K562 (cell line): ENCODE data around the gene MED16. TPM values are rescaled to one million over a fixed set of nuclear protein-coding genes. Genes with fewer than 3 reads are reported as not detected.
A peak's percentile ranks its signal among the peaks of the same experiment; 100 is the strongest.

Experiments
- E2F5 ChIP-seq: sonication (generic); formaldehyde crosslinking; IDR thresholded peaks from 2 replicates; pipeline ENCODE4 v1.8.0; 2022; ENCODE audit warnings: mild to moderate bottlenecking, missing genetic modification reagents
- FOXP1 ChIP-seq: sonication (generic); formaldehyde crosslinking; IDR thresholded peaks from 2 replicates; pipeline ENCODE4 v1.8.0; 2022; ENCODE audit warnings: mild to moderate bottlenecking, missing genetic modification reagents
- GATAD2A ChIP-seq: fragments of 450-650 bp; IDR thresholded peaks from 2 replicates; pipeline ENCODE4 v1.6.1; 2017
- HEY1 ChIP-seq: fragments of 250-450 bp; sonication (Bioruptor Pico); IDR thresholded peaks from 2 replicates; pipeline ENCODE4 v1.5.0; 2020; ENCODE audit warnings: mild to moderate bottlenecking, moderate library complexity, borderline replicate concordance
- HNRNPUL1 ChIP-seq: fragments of 200-400 bp; formaldehyde crosslinking; IDR thresholded peaks from 2 replicates; pipeline ENCODE4 v1.6.1; 2017; ENCODE audit warnings: low read length
- MAFG ChIP-seq: fragments of 450-650 bp; conservative IDR thresholded peaks from 2 replicates; pipeline ENCODE4 v1.6.1; 2016; ENCODE audit warnings: missing genetic modification characterization, missing compliant biosample characterization
- MBD2 ChIP-seq: sonication (generic); IDR thresholded peaks from 2 replicates; pipeline ENCODE4 v1.6.1; 2016; ENCODE audit warnings: low read depth, borderline replicate concordance
- MED1 ChIP-seq: sonication (generic); formaldehyde crosslinking; IDR thresholded peaks from 2 replicates; pipeline ENCODE4 v1.8.1; 2023; ENCODE audit warnings: missing genetic modification reagents, borderline replicate concordance
- NCOA1 ChIP-seq: fragments of 450-650 bp; IDR thresholded peaks from 2 replicates; pipeline ENCODE4 v1.6.1; 2016; ENCODE audit warnings: low read depth
- NCOR1 ChIP-seq: fragments of 450-650 bp; IDR thresholded peaks from 2 replicates; pipeline ENCODE4 v1.6.1; 2016; ENCODE audit warnings: mild to moderate bottlenecking, moderate library complexity
- NFYB ChIP-seq: IDR thresholded peaks from 2 replicates; pipeline ENCODE4 v1.6.1; 2011; ENCODE audit warnings: mild to moderate bottlenecking, moderate library complexity; ENCODE audit not compliant: insufficient read length; ENCODE audit errors: extremely low read depth
- PHTF2 ChIP-seq: fragments of 250-450 bp; sonication (Bioruptor Pico); IDR thresholded peaks from 2 replicates; pipeline ENCODE4 v1.5.0; 2021; ENCODE audit warnings: mild to moderate bottlenecking
- PURB ChIP-seq: sonication (generic); formaldehyde crosslinking; IDR thresholded peaks from 2 replicates; pipeline ENCODE4 v1.9.0; 2021; ENCODE audit warnings: low read depth, mild to moderate bottlenecking, missing genetic modification reagents
- SMAD3 ChIP-seq: fragments of 450-650 bp; formaldehyde crosslinking; conservative IDR thresholded peaks from 2 replicates; pipeline ENCODE4 v1.4.0; 2020; ENCODE audit warnings: mild to moderate bottlenecking
- SRSF7 ChIP-seq: fragments of 200-400 bp; formaldehyde crosslinking; optimal IDR thresholded peaks from 2 replicates; pipeline ENCODE3; 2017; ENCODE audit warnings: mild to moderate bottlenecking, low read depth, low read length
- SRSF9 ChIP-seq: fragments of 200-400 bp; formaldehyde crosslinking; IDR thresholded peaks from 2 replicates; pipeline ENCODE4 v1.6.1; 2017; ENCODE audit warnings: low read depth, low read length, borderline replicate concordance
- ZC3H11A ChIP-seq: IDR thresholded peaks from 2 replicates; pipeline ENCODE4 v1.6.1; 2012; ENCODE audit warnings: low read depth, low read length, improper control_type of control experiment
- ZNF707 ChIP-seq: fragments of 250-450 bp; sonication (Bioruptor Pico); conservative IDR thresholded peaks from 2 replicates; pipeline ENCODE4 v1.8.0; 2022; ENCODE audit warnings: inconsistent platforms, mild to moderate bottlenecking, moderate library complexity
- polyA plus RNA-seq, 8 experiments: library from polyadenylated mRNA; depleted of rRNA in 4 of 8; stranded (reverse) in 5 of 8; unstranded in 3 of 8; fragments of >200 nt; fragmentation: Nextera tagmentation in 2 of 8; fragmentation: Illumina TruSeq in 1 of 8; extraction: Ambion mirVana in 2 of 8; extraction: Trizol in 1 of 8; gene quantifications; 2 replicates each; pipeline versions ENCODE4 v1.2.1 to v1.2.3, GENCODE V29; 2011 to 2014; ENCODE audit warnings: inconsistent platforms in 1 of 8, missing spikeins in 1 of 8
- total RNA-seq, 7 experiments: library from RNA; depleted of rRNA in 6 of 7; stranded (reverse); fragments of >200 nt in 6 of 7; fragmentation: Illumina TruSeq in 2 of 7; extraction: Trizol in 2 of 7; gene quantifications; 2 replicates each; pipeline versions ENCODE4 v1.2.1 to v1.2.3, GENCODE V29; 2011 to 2021; ENCODE audit warnings: low replicate concordance in 1 of 7
- TF ChIP-seq, protein P1 (sequence below), 2 experiments: fragments of 450-650 bp in 1 of 2; sonication (generic) in 1 of 2; formaldehyde crosslinking in 1 of 2; IDR thresholded peaks in 1 of 2; conservative IDR thresholded peaks in 1 of 2; 2 replicates each; pipeline versions ENCODE4 v1.6.1 to v1.8.1; 2016 to 2023; ENCODE audit warnings: mild to moderate bottlenecking in 2 of 2, moderate library complexity in 2 of 2, inconsistent platforms in 1 of 2, missing genetic modification reagents in 1 of 2
- TF ChIP-seq, protein P2 (sequence below): fragments of 250-450 bp; sonication (Bioruptor Pico); IDR thresholded peaks from 2 replicates; pipeline ENCODE4 v1.5.0; 2021; ENCODE audit warnings: mild to moderate bottlenecking, moderate library complexity
- TF ChIP-seq, protein P3 (sequence below): sonication (generic); formaldehyde crosslinking; IDR thresholded peaks from 2 replicates; pipeline ENCODE4 v1.5.0; 2020; ENCODE audit warnings: missing genetic modification reagents
- TF ChIP-seq, protein P4 (sequence below), 2 experiments: fragments of 450-650 bp in 1 of 2; sonication (generic) in 1 of 2; formaldehyde crosslinking; conservative IDR thresholded peaks; 2 replicates each; pipeline versions ENCODE4 v1.4.0 to v1.8.1; 2020 to 2022; ENCODE audit warnings: mild to moderate bottlenecking in 1 of 2, missing genetic modification reagents in 1 of 2

Gene MED16
- total and polyA plus RNA-seq, 9 of the 15 experiments (the other 6 are each of a cell fraction or from before 2014, with no cell fraction given), result 0.89 to 59.9 (median 8.6) TPM

DNA sequence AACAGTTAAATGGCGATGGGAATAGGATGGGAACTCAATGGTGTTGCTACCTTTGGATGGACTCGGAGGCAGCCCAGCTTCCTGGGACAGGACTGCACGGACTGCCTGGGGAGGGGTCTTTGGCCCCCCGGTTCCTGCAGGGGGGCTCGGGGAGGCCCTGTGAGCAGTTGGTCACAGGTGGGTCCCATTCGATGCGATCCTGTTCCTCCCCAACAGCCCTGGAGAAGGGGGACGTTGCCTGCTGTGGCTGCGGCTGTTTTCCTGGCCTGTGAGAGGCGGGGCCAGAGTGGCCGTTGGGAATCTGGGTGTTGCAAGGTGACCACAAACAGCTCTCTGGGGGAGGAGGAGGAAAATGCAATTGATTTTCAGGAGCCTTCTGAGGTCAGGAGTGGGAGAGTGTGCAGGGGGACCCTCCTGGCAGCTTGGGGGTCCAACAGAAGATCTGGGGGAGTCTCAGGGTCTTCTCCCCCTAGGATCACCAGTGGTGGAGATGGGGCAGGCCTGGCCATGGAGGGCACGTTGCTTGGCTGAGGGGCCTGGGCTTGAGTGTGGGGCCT, 69.3 kb downstream of the MED16 start (continued):
- TF ChIP-seq MED1 (no peak), GATAD2A (peak; percentile 68; the same call in 1 of the 2 replicates), ZNF707 (no peak), PHTF2 (no peak), MAFG (tag) (no peak), FOXP1 (CRISPR knock-in tag) (0 out of 2 replicates have a peak, but pooled peaks have one; percentile 49), SRSF9 (no peak), NCOA1 (peak; percentile 84), SMAD3 (0 out of 2 replicates have a peak, but pooled peaks have one; percentile 2), ZC3H11A (no peak), HEY1 (no peak), PURB (CRISPR knock-in tag) (no peak), SRSF7 (no peak), E2F5 (CRISPR knock-in tag) (no peak), MBD2 (peak; percentile 47; the same call in 1 of the 2 replicates), HNRNPUL1 (no peak), NFYB (no peak), NCOR1 (peak; percentile 47; the same call in 1 of the 2 replicates)
- TF ChIP-seq, protein P1, sequence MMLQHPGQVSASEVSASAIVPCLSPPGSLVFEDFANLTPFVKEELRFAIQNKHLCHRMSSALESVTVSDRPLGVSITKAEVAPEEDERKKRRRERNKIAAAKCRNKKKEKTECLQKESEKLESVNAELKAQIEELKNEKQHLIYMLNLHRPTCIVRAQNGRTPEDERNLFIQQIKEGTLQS (IDR thresholded peaks at IDR 0.05), result peak; percentile 50; the same call in 1 of the 2 replicates
- TF ChIP-seq, protein P1 (CRISPR knock-in tag; conservative IDR thresholded peaks at IDR 0.05), result no peak
- TF ChIP-seq, protein P2, sequence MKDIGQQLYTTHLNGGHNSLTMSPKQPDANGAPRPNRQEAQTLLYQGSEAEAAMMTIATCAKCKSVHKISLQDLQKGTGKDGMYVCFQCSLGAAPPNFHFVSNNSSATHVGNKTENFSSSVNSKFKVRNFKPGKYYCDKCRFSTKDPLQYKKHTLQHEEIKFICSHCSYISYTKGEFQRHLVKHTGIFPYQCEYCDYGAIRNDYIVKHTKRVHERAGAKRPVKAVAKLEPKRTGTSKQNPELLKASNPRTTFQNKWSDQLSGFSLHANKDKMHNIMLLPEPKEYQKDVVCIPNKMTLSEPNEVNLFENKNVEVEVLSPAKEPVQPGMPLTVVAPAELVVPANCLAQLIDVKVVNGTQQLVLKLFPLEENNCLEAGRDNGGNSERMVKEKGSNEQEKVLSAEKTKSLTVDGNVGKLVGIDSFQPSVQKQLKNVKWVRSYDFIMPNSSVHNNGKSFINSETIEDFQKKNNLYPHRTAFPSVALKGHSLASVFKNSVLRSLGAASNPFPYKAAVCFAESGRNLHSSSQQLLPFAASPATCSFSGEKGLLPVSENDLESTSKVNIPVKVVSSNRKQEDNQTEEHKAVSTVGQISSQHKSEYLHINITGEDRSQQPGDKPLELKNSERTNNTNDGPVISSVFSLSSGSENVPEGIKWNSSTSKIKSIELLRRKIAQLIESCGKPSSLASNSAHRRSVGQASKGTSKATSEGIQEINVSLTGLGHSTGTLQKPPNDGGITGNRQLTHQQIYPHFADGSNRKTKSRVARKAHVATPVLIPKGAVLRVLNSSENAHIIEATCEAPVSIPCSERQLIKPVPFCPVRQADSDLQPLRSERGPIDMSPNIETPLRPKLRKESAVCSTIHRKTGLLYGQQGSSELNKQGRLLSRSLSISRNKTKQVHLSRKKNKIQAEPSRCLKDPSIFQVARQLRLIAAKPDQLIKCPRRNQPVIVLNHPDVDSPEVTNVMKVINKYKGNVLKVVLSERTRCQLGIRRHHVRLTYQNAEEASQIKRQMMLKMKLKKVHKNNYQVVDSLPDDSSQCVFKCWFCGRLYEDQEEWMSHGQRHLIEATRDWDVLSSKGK (CRISPR knock-in tag), result no peak
- TF ChIP-seq, protein P3, sequence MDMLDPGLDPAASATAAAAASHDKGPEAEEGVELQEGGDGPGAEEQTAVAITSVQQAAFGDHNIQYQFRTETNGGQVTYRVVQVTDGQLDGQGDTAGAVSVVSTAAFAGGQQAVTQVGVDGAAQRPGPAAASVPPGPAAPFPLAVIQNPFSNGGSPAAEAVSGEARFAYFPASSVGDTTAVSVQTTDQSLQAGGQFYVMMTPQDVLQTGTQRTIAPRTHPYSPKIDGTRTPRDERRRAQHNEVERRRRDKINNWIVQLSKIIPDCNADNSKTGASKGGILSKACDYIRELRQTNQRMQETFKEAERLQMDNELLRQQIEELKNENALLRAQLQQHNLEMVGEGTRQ (CRISPR knock-in tag), result no peak
- TF ChIP-seq, protein P4, sequence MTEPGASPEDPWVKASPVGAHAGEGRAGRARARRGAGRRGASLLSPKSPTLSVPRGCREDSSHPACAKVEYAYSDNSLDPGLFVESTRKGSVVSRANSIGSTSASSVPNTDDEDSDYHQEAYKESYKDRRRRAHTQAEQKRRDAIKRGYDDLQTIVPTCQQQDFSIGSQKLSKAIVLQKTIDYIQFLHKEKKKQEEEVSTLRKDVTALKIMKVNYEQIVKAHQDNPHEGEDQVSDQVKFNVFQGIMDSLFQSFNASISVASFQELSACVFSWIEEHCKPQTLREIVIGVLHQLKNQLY (CRISPR knock-in tag; conservative IDR thresholded peaks at IDR 0.05), result 0 out of 4 replicates have a peak, but pooled peaks of 1 of the 2 experiments have one; percentile 23
